Activated CD4-positive, alpha-beta T cell treated with anti-CD3 and anti-CD28 coated beads, Interleukin-10, Interleukin-2, amounts not matched to agents 100 ng/mL and 50 ng/mL, durations not matched to agents 16 hours and 8 hours (primary cell): ENCODE data around the gene ZNF488.

Experiments used
- DNase-seq: peaks from one replicate; pipeline ENCODE4 v3.0.0-alpha.2; 2020

ZNF488 gene

DNA sequence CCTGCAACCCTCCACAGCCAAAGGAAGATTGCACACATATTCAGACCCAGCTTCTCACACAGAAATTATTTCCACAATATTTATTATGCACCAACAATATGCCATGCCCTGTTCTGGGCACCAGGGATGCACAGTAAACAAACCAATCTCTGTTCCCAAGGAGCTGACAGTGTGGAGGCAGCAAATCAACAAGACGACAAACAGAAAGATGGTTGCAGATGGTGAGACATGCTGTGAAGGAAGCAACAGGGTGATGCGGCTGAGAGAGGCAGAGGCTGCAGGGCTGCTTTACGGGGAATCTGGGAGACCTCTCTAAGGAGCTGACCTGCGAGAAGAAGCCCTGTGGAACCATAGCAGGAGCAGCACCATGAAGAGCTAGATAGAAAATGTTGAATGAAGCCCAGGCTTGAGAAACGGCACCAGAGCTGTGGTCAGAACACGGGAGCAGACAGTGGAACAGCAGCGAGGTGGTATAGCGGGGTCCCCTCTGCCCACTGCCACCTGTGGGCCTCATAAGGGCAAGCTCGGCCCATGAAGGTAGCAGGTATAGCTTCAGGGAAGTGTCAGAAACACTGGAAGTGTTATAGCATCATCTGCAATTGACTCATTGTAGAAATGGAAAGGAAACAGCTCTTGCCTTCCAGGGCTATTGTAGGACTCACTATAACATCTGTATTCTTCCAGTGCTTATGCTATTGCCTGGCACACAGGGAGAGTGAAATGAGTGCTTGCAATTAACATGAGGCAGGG is 18.5 kb downstream of the ZNF488 start:
- no peak for DNase-seq

- DNase-seq, result no peak
Measured at GRCh38 chr10:47364911-47365310, 19.2 kb downstream of the ZNF488 start.

DNA sequence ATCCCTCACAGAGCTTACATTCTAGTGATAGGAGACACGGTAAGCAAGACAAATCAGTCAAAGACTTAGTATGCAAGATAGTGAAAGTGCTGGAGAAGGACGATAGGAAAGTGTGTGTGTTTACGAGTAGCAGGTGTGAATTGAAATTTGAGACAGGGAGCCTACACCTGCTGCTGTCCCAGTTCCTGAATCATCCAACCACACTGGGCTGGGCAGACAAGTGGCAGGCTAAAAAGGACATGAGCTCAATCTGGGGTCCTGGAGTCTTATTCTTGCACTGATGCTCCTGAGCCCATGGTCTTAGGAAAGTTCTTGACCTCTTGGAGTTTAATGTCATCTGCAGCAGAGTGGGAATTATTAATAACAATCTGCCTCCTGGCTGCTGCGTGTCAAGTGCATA is 19.7 kb downstream of the ZNF488 start:
- no peak for DNase-seq

- DNase-seq, result no peak
Measured at GRCh38 chr10:47363781-47364180, 20.3 kb downstream of the ZNF488 start.

- no peak for DNase-seq
Measured at GRCh38 chr10:47362199-47362598, 21.9 kb downstream of the ZNF488 start.

DNA sequence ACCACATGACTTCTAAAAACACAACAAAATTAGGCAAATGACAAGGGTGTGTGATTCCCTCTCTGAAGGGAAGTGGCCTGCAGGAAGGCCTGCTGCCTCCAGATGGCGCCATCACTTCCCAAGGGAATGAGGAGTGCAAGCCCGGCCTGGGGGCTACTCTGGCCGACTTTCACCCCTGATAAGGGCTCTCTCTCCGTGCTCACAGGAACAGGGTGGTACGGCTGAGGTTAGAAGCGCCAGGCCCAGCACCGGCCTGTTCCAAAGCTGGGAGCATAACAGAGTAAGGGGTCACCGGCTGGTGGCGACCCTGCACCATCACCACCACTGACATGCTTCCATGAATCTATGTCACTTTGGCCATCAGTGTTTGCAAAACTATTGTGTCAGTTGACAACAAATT is 22.8 kb downstream of the ZNF488 start:
- DNase-seq, result peak; percentile 31

DNA sequence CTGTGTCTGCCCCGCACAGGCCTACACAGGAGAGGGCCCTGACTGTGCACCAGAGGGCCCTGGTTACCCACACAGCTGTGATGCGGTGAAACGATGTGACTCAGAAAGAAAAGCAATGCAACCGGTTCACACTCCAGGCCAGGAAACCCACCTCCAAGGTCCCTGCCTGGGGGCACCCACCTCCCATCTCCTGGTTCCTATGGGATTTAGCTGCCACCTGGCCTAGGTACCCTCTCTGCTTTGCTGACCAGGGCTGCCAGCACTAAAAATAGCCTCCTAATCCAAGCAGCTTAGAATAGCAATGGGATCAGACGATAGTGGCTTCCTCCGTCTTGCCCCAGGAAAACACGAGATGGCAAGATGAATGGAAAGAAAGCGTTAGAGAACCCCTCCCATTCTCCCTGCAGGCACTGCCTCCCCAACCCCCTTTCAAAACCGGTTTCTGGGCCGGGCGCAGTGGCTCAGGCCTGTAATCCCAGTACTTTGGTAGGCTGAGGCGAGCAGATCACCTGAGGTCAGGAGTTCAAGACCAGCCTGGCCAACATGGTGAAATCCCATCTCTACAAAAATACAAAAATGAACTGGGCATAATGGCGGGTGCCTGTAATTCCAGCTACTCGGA is 23.6 kb downstream of the ZNF488 start:
- no peak for DNase-seq

DNA sequence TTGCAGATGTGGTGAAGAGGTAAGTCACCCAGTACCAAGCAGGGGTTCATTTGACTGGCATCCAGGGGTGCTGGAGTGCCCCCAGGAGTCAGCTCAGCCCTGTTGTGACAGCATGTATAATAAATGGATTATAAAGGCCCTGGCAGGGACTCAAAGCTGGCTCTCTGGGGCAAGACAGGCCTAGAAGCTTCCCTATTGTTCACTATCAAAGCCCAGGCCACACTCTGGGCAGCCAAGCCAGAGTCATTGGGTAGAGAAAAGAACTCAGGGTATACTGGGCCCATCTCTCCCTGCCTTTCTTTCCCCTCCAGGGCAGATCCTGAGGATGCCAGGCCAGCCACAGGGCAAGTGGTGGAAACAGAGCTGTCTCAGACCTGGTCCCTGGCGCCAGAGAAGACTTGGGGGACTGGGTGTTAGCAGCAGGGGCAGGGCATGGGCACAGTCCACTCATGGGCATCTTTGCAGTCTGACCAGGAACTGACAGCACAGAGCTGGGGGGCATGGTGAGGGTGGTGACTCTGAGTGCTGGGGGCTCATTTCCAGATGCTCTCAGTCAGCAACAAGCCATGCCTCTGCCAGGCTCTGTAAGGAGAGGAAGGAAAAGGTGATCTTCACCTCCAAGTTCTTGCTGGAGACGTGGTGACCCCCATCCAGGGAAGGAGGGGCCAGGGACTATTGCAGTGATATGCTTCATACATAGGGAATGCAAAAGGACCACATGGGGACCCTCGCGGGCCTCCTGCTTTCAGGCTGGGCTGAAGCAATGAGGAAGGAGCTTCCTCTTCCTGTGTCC is 24.3 kb downstream of the ZNF488 start:
- no peak for DNase-seq

DNA sequence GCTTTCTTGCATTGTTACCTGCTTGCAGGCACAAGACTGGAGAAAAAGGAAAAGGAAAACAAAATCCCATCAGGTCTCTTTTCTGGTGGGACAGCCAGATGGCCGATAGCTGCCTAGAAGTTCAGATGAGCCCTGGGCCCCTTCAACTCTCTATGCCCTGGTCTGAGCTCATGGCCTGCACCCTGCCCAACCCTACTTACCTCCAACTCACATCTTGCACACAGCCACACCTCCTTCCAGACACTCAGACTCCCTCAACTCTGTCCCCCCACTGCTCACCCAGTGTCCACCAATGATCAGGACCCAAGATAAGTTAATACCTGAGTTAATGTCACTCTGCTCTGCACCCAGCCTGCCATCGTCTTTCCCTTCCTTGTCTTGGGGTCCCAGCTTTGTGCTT is 25.0 kb downstream of the ZNF488 start:
- no peak for DNase-seq

GRCh38 chr10:47358457-47358856 is 25.6 kb downstream of the ZNF488 start:
- no peak for DNase-seq

GRCh38 chr10:47357911-47358310 is 26.2 kb downstream of the ZNF488 start:
- no peak for DNase-seq

GRCh38 chr10:47357131-47357582 is 26.9 kb downstream of the ZNF488 start:
- DNase-seq, result no peak

DNA sequence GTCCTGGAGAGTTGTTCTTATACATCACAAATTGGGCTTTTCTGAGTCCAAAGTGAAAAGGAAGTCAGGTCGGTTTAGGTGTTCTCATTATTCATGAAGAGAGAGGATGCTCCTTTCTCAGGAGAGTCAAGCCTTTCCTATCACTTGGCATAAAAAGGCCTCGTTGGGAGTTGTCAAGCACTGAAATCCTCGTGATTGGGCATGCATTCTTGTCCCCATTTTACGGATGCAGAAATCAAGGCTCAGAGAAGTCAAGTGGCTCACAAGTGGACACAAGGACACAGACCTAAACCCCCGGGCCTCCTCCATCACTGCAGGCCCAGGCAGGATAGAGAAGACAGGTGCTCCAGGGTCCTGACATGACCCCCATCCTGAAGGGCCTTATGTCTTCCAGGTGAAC is 27.4 kb downstream of the ZNF488 start:
- DNase-seq, result no peak

DNA sequence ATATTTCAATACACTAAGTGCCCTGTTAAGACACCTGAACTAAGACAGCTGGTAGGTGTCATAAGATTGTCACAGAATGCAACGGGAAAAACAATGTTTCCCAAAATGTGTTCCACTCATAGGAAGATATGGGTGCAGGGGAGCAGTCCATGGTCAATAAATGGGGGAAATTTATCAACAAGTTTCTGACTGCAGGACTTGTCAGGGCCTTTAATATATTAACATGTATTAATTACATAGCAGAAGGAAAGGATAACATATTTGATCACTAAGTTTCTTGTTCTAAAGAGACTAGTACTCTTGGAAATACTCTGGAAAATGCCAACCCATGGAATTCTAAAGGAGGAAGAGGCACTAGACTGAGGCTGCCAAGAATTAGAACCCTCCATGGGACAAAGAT is 29.2 kb downstream of the ZNF488 start:
- no peak for DNase-seq

- DNase-seq, result no peak
Measured at GRCh38 chr10:47354165-47354564, 29.9 kb downstream of the ZNF488 start.

- DNase-seq, result no peak
Measured at GRCh38 chr10:47353351-47353750, 30.7 kb downstream of the ZNF488 start.

GRCh38 chr10:47351899-47352815 is 31.9 kb downstream of the ZNF488 start:
- DNase-seq, result no peak

- DNase-seq, result no peak
Measured at GRCh38 chr10:47350671-47351640, 33.1 kb downstream of the ZNF488 start.

DNA sequence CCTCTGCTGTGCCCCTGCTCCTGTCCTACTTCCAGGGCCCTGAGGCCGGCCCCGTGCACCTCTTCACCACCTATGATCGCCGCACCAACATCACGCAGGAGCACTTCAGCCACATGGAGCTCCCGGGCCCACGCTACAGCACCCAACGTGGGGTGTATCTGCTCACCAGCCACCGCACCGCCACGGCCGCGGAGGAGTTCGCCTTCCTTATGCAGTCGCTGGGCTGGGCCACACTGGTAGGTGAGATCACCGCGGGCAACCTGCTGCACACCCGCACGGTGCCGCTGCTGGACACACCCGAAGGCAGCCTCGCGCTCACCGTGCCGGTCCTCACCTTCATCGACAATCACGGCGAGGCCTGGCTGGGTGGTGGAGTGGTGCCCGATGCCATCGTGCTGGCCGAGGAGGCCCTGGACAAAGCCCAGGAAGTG is 34.1 kb downstream of the ZNF488 start:
- no peak for DNase-seq

GRCh38 chr10:47349516-47349915 is 34.6 kb downstream of the ZNF488 start:
- DNase-seq, result no peak

DNA sequence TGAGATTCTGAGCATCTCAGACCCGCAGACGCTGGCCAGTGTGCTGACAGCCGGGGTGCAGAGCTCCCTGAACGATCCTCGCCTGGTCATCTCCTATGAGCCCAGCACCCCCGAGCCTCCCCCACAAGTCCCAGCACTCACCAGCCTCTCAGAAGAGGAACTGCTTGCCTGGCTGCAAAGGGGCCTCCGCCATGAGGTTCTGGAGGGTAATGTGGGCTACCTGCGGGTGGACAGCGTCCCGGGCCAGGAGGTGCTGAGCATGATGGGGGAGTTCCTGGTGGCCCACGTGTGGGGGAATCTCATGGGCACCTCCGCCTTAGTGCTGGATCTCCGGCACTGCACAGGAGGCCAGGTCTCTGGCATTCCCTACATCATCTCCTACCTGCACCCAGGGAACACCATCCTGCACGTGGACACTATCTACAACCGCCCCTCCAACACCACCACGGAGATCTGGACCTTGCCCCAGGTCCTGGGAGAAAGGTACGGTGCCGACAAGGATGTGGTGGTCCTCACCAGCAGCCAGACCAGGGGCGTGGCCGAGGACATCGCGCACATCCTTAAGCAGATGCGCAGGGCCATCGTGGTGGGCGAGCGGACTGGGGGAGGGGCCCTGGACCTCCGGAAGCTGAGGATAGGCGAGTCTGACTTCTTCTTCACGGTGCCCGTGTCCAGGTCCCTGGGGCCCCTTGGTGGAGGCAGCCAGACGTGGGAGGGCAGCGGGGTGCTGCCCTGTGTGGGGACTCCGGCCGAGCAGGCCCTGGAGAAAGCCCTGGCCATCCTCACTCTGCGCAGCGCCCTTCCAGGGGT is 35.2 kb downstream of the ZNF488 start:
- no peak for DNase-seq
